ACC112 (cell line): ENCODE data around the gene SNX9.
A peak's percentile ranks its signal among the peaks of the same experiment; 100 is the strongest.

Source experiments
- H2AFZ ChIP-seq: fragments of 200-600 bp; sonication (generic); one replicate; pipeline ENCODE4 v1.6.0; 2017; ENCODE audit warnings: antibody characterized with exemption, low read length; ENCODE audit not compliant: unreplicated experiment
- H3K27ac ChIP-seq: fragments of 200-600 bp; sonication (generic); 2 replicates; pipeline ENCODE4 v1.5.1; 2014; ENCODE audit warnings: low read depth, mild to moderate bottlenecking, antibody characterized with exemption, low read length, moderate library complexity
- H3K27me3 ChIP-seq: fragments of 200-600 bp; sonication (generic); 2 replicates; pipeline ENCODE4 v1.6.1; 2014; ENCODE audit warnings: mild to moderate bottlenecking, antibody characterized with exemption, low read length, moderate library complexity, mixed read lengths; ENCODE audit not compliant: insufficient read depth
- H3K36me3 ChIP-seq: fragments of 200-600 bp; sonication (generic); 2 replicates; pipeline ENCODE4 v1.6.1; 2016; ENCODE audit warnings: mild to moderate bottlenecking, antibody characterized with exemption, low read length, moderate library complexity, mixed read lengths; ENCODE audit not compliant: insufficient read depth
- H3K4me1 ChIP-seq: fragments of 200-600 bp; sonication (generic); one replicate; pipeline ENCODE4 v1.6.1; 2016; ENCODE audit warnings: low read length, mixed read lengths; ENCODE audit not compliant: insufficient read depth, unreplicated experiment, control insufficient read depth
- H3K4me3 ChIP-seq: fragments of 200-600 bp; sonication (generic); 2 replicates; pipeline ENCODE4 v1.5.1; 2014; ENCODE audit warnings: mild to moderate bottlenecking, low read depth, low read length
- H3K79me2 ChIP-seq: fragments of 200-600 bp; sonication (generic); one replicate; pipeline ENCODE4 v1.6.0; 2016; ENCODE audit warnings: low read length; ENCODE audit not compliant: control insufficient read depth, unreplicated experiment, insufficient read depth

The SNX9 gene

DNA sequence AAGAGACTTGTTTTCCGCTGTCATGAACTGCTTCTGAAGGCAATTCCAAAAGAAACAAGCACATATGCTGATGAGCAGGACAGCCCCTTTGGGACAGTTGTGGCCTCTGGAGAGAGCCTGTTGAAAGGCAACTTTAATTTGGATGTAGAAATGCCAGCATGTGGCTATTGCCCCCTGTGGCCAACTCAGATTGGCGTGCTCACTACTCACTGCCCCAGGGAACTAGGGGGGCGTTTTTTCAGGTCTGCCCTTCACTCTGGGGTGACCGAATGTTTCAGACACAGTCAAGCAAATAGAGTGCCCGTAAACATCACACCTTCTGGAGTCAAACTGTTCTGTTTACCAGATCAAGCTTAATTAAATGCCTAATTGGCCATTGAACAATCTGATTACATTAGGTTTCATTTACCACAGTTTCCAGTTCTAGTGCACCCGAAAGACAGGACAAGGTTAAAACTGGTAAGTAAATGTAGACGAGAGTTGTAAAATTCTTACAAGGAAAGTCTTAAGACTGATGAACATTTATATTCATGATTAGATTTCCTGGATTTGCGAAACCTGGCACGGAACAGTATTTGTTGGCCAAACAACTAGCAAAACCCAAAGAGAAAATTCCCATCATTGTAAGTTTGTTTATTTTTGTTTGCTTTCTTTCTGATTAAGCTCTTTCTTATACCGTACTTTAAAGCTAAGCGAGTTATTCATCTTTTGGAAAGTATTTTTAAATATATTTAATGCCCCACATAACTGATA, 82.7 kb downstream of the SNX9 start:
- Histone ChIP-seq H3K4me3 (no peak overlapping the region), H2AFZ (no peak overlapping the region), H3K79me2 (no peaks in the 10 kb centered on the region), H3K4me1 (no peaks in the 10 kb centered on the region), H3K27me3 (no peaks in the 10 kb centered on the region), H3K36me3 (peaks cover 39% of the 10 kb centered on the region), H3K27ac (no peak overlapping the region)

GRCh38 chr6:157906537-157907061, 83.6 kb downstream of the SNX9 start:
- Histone ChIP-seq H3K27ac (no peak overlapping the region), H3K4me1 (no peaks in the 10 kb centered on the region), H3K79me2 (no peaks in the 10 kb centered on the region), H3K4me3 (no peak overlapping the region), H2AFZ (no peak overlapping the region), H3K36me3 (peaks cover 42% of the 10 kb centered on the region), H3K27me3 (no peaks in the 10 kb centered on the region)

DNA sequence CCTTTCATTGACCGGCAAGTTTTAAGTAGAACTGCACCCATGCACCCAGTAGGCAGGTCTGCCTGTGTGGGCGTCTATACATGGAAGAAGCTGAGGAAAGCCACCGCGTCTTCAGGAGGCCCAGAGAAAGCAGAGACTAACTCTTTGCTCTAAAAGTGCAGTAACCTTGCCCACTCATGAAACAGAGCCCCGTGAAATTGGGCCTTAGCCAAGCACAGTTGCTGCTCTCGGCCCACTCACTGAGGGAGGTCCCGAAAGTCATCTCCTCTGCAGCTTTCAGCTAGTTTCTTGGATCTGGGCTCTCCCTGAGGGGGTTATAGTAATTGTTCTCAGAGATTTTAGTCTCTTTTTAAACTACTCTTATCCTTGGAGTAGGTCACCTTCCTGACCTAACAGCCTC, 84.6 kb downstream of the SNX9 start:
- Histone ChIP-seq H3K27me3 (no peaks in the 10 kb centered on the region), H3K79me2 (no peaks in the 10 kb centered on the region), H3K36me3 (peaks cover 35% of the 10 kb centered on the region), H3K4me3 (no peak overlapping the region), H3K4me1 (peaks cover 10% of the 10 kb centered on the region), H2AFZ (no peak overlapping the region), H3K27ac (no peak overlapping the region)

DNA sequence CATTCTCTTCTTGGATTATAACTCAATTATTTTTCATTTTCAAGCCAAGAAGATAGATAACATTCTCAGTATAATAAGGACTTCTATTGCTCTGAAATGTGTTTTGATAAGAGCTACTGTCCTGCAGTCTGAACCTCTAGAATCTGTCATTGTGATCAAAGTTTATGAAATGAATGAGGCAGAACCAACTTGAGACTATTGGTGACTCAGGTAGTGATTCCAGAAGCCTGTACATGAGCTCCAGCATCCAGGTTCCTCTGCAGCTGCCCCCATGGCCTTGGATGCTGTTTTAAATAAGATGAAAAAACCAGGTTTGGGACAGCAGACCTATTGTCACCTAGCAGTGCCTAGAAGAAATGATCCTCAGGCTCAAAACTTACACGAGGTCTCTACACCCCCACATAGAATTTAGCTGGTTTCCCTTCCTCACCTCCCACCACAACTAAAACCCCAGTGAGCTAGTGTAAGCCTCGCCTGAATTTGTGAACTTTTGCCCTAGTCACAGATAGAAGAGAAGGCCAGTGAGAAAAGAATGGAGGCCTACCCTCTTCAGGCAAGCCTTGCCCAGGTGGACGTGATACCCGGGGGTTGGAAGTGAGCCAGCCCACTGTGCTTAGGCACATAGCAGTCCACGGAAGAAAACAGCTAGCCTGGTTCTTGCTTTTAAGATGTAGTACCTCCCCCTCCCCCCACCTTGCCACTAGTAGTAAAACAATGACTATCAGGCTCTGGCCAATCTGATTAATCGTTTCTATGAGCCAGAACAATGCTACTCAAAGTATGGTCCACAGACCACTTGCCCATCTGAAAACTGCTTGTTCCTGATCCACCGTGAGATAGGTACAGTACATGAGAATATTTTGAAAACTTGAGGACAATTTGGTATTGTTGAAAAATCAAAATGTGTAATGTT, 85.6 kb downstream of the SNX9 start:
- no peaks in the 10 kb centered on the region for H3K79me2 ChIP-seq
- peaks cover 13% of the 10 kb centered on the region for H3K4me1 ChIP-seq
- peaks cover 32% of the 10 kb centered on the region for H3K36me3 ChIP-seq
- H2AFZ ChIP-seq = no peak overlapping the region
- no peak overlapping the region for H3K4me3 ChIP-seq
- H3K27me3 ChIP-seq = no peaks in the 10 kb centered on the region
- no peak overlapping the region for H3K27ac ChIP-seq

DNA sequence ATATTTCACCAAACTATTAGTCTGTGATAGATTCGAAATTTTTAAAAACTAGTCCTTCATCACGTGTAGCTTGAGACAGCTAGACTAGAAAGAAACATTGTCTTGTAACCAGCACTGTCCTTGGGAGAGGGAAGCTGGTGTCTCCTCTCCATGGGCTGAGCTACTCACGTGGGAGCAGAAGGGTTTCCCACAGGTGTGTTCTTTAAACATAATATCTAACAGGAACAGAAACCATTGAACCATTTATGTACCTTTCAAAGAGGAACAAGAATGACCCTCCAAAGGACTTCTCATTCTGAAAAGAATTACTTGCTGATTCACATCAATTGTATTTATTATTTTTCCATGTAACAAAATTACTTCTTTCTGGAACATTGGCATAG, 86.2 kb downstream of the SNX9 start:
- Histone ChIP-seq H3K27ac (no peak overlapping the region), H2AFZ (no peak overlapping the region), H3K4me3 (no peak overlapping the region), H3K79me2 (no peaks in the 10 kb centered on the region), H3K27me3 (no peaks in the 10 kb centered on the region), H3K36me3 (peaks cover 32% of the 10 kb centered on the region), H3K4me1 (peaks cover 13% of the 10 kb centered on the region)

DNA sequence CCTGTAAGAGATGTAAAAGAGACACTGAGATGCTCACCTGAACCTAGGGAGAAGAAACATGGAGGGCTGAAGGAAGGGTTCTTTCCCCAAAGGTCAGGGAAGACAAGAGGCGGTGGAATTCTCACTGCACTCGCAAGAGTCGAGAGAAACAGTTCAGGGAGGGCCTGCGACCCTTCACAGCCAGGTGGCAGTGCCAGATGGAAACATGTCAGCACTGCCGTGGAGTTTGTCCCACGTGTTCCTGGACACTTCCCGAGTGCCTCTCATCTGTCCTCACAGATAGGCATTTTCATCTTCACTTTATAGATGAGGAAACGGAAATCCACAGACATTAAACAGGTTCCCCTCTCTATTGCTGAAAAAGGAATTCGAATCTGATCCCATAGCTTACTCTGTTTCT, 88.2 kb downstream of the SNX9 start:
- Histone ChIP-seq H2AFZ (no peak overlapping the region), H3K36me3 (peaks cover 40% of the 10 kb centered on the region), H3K27me3 (no peaks in the 10 kb centered on the region), H3K27ac (peak overlapping the region; percentile 56; the same call in 1 of the 2 replicates), H3K4me3 (no peak overlapping the region), H3K4me1 (peaks cover 13% of the 10 kb centered on the region), H3K79me2 (no peaks in the 10 kb centered on the region)

GRCh38 chr6:157911786-157912185, 88.7 kb downstream of the SNX9 start:
- Histone ChIP-seq H3K27me3 (no peaks in the 10 kb centered on the region), H3K27ac (peak overlapping the region; percentile 56), H3K4me3 (no peak overlapping the region), H3K36me3 (peaks cover 40% of the 10 kb centered on the region), H3K4me1 (peaks cover 13% of the 10 kb centered on the region), H2AFZ (no peak overlapping the region), H3K79me2 (no peaks in the 10 kb centered on the region)

- Histone ChIP-seq H3K4me3 (no peak overlapping the region), H2AFZ (no peak overlapping the region), H3K27ac (peak overlapping the region; percentile 56), H3K27me3 (no peaks in the 10 kb centered on the region), H3K36me3 (peaks cover 40% of the 10 kb centered on the region), H3K4me1 (peaks cover 13% of the 10 kb centered on the region), H3K79me2 (no peaks in the 10 kb centered on the region)
Observed at GRCh38 chr6:157912326-157912725, 89.3 kb downstream of the SNX9 start.

GRCh38 chr6:157921685-157922367, 98.8 kb downstream of the SNX9 start:
- Histone ChIP-seq H3K36me3 (peaks cover 72% of the 10 kb centered on the region), H3K79me2 (no peaks in the 10 kb centered on the region), H3K27me3 (no peaks in the 10 kb centered on the region), H3K4me3 (no peak overlapping the region), H3K27ac (no peak overlapping the region), H2AFZ (no peak overlapping the region), H3K4me1 (no peaks in the 10 kb centered on the region)

DNA sequence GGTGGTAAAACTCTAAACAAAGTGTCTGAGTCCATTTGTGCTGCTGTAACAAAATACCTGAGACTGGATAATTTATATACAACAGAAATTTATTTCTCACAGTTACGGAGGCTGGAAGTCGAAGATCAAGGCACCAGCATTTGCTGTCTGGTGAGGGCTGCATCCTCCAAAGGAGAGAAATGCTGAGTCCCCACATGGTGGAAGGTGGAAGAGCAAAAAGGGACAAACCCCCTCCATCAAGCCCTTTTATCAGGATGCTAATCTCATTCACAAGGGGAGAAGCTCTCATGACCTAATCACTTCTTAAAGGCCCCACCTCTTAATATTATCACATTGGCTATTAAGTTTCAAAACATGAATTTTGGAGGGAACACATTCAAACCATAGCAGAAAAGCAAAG, 102.7 kb downstream of the SNX9 start:
- Histone ChIP-seq H3K79me2 (no peaks in the 10 kb centered on the region), H3K36me3 (peaks cover 55% of the 10 kb centered on the region), H3K27me3 (no peaks in the 10 kb centered on the region), H3K4me3 (no peak overlapping the region), H3K4me1 (no peaks in the 10 kb centered on the region), H3K27ac (no peak overlapping the region), H2AFZ (no peak overlapping the region)
